ENCODE data around the gene DPYSL5.

GRCh38 chr2:26946841-26947784, 99.2 kb downstream of the DPYSL5 start:
- TF ChIP-seq STAT6 (CRISPR knock-in tag; IDR thresholded peaks at IDR 0.05; ENCODE audit: borderline replicate concordance): no peak
- no peak for TF ChIP-seq PLSCR1 (CRISPR knock-in tag; IDR thresholded peaks at IDR 0.05; ENCODE audit: borderline replicate concordance)
- TF ChIP-seq CHD2 (IDR thresholded peaks at IDR 0.05; ENCODE audit: low read depth, low read length): no peak
- TF ChIP-seq ZNF274 (CRISPR knock-in tag; IDR thresholded peaks at IDR 0.05): no peak
- TF ChIP-seq SIN3A (IDR thresholded peaks at IDR 0.05; ENCODE audit: borderline replicate concordance, low read depth, low read length): no peak
- no peak for TF ChIP-seq PHB2 (IDR thresholded peaks at IDR 0.05; ENCODE audit: partially characterized antibody)
- TF ChIP-seq MLX (CRISPR knock-in tag; IDR thresholded peaks at IDR 0.05): no peak
- no peak for TF ChIP-seq ARID2 (CRISPR knock-in tag; IDR thresholded peaks at IDR 0.05; ENCODE audit: borderline replicate concordance)
- TF ChIP-seq RBFOX2 (IDR thresholded peaks at IDR 0.05; ENCODE audit: low read depth, low read length): no peak

Measured in HepG2 (cell line).